ENCODE results near the gene LRRC47.

Gene LRRC47

GRCh38 chr1:3731583-3732433 is 64.5 kb downstream of the LRRC47 start:
- no peak for DNase-seq

- DNase-seq = no peak
Measured at GRCh38 chr1:3730543-3731247, 65.6 kb downstream of the LRRC47 start.

GRCh38 chr1:3729594-3730542 is 66.4 kb downstream of the LRRC47 start:
- no peak for DNase-seq
